Endothelial cell of umbilical vein (primary cell): ENCODE data around the gene ULK4. TPM values are rescaled to one million over a fixed set of nuclear protein-coding genes. Genes with fewer than 3 reads are reported as not detected.

ENCODE experiments used
- BruUV-seq: library from RNA; stranded (reverse); fragments of 400-500 nt; replicated peaks from 2 replicates; lab custom pipeline; 2021; lab: Mats Ljungman, UMichigan
- CTCF ChIA-PET: fragments of 300-600, 350-600 bp; sonication (Branson Sonifier 250); formaldehyde crosslinking; loops from one replicate; lab custom pipeline; 2021; ENCODE audit warnings: antibody characterized with exemption, inconsistent platforms; lab: Charles Lee
- POLR2A ChIA-PET: fragments of 300-600, 350-600 bp; sonication (Branson Sonifier 250); formaldehyde crosslinking; loops from one replicate; lab custom pipeline; 2021; ENCODE audit warnings: antibody characterized with exemption, inconsistent platforms; lab: Charles Lee
- DNase-seq: peaks from one replicate; pipeline ENCODE4 v3.0.0-alpha.2; 2011; ENCODE audit warnings: low read depth, low spot score
- FAIRE-seq: peaks from 2 replicates; lab custom pipeline; 2011; peaks lifted over from hg19 to GRCh38; lab: Jason Lieb, UNC
- H2AFZ ChIP-seq: 2 replicates; pipeline ENCODE4 v1.6.0; 2012; ENCODE audit warnings: low read depth, low read length, control low read depth, inconsistent platforms
- H3K27ac ChIP-seq: 2 replicates; pipeline ENCODE4 v1.5.1; 2011; ENCODE audit warnings: low read depth, mild to moderate bottlenecking, control low read depth, low read length, moderate library complexity; ENCODE audit not compliant: insufficient read depth
- H3K27me3 ChIP-seq, 2 experiments: 2 replicates each; pipeline versions ENCODE4 v1.6.0 to v1.6.1; 2011; ENCODE audit warnings: low read length in 2 of 2, mixed read lengths in 1 of 2; ENCODE audit not compliant: control insufficient read depth in 2 of 2, insufficient read depth in 2 of 2
- H3K36me3 ChIP-seq, 2 experiments: 2 replicates in 1 of 2; 3 replicates in 1 of 2; pipeline ENCODE4 v1.5.1; 2011; ENCODE audit warnings: low read length in 2 of 2, mild to moderate bottlenecking in 1 of 2, moderate library complexity in 1 of 2; ENCODE audit not compliant: control insufficient read depth in 2 of 2, insufficient read depth in 2 of 2; ENCODE audit errors: extremely low read depth in 1 of 2
- H3K4me1 ChIP-seq: 3 replicates; pipeline ENCODE4 v1.5.1; 2011; ENCODE audit warnings: mild to moderate bottlenecking, low read length; ENCODE audit not compliant: control insufficient read depth, insufficient read depth; ENCODE audit errors: extremely low read depth
- H3K4me2 ChIP-seq: 2 replicates; pipeline ENCODE4 v1.6.1; 2011; ENCODE audit warnings: low read length, control low read depth, mixed read lengths; ENCODE audit not compliant: insufficient read depth
- H3K4me3 ChIP-seq, 3 experiments: fragments of 200-600 bp in 1 of 3; sonication (generic), shearing (Covaris generic) in 1 of 3; replicated peaks in 1 of 3; 2 replicates each; pipeline ENCODE4 v1.5.1; 2011 to 2016; ENCODE audit warnings: control low read depth in 3 of 3, low read length in 3 of 3, mild to moderate bottlenecking in 2 of 3, inconsistent platforms in 1 of 3, low read depth in 1 of 3, moderate library complexity in 1 of 3; ENCODE audit not compliant: insufficient read depth in 1 of 3
- H3K79me2 ChIP-seq: 2 replicates; pipeline ENCODE4 v1.6.0; 2012; ENCODE audit warnings: low read length, inconsistent platforms; ENCODE audit not compliant: control insufficient read depth, insufficient read depth
- H3K9ac ChIP-seq: replicated peaks from 2 replicates; pipeline ENCODE3; 2011; ENCODE audit warnings: low read length, control low read depth; ENCODE audit not compliant: insufficient read depth; ENCODE audit errors: extremely low read depth
- H3K9me1 ChIP-seq: replicated peaks from 3 replicates; pipeline ENCODE4 v1.6.0; 2011; ENCODE audit warnings: mild to moderate bottlenecking, low read length; ENCODE audit not compliant: control insufficient read depth, insufficient read depth; ENCODE audit errors: extremely low read depth
- H3K9me3 ChIP-seq: replicated peaks from 2 replicates; pipeline ENCODE4 v1.5.1; 2012; ENCODE audit warnings: low read length, inconsistent platforms; ENCODE audit not compliant: control insufficient read depth, insufficient read depth
- H4K20me1 ChIP-seq: replicated peaks from 2 replicates; pipeline ENCODE3; 2011; ENCODE audit warnings: mild to moderate bottlenecking, low read length; ENCODE audit not compliant: control insufficient read depth, insufficient read depth; ENCODE audit errors: extremely low read depth
- EZH2 ChIP-seq: IDR thresholded peaks from 2 replicates; pipeline ENCODE4 v1.6.1; 2012; ENCODE audit warnings: borderline replicate concordance, low read depth, mild to moderate bottlenecking, moderate library complexity, low read length, inconsistent platforms; ENCODE audit not compliant: severe bottlenecking
- FOS ChIP-seq: IDR thresholded peaks from 2 replicates; pipeline ENCODE4 v1.6.1; 2011; ENCODE audit warnings: mild to moderate bottlenecking, low read length, moderate library complexity, borderline replicate concordance; ENCODE audit not compliant: insufficient read depth
- GATA2 ChIP-seq: IDR thresholded peaks from 2 replicates; pipeline ENCODE4 v1.7.0; 2011; ENCODE audit warnings: low read depth, mild to moderate bottlenecking, moderate library complexity, mixed read lengths, low read length; ENCODE audit not compliant: insufficient read length, insufficient read depth
- JUN ChIP-seq: IDR thresholded peaks from 2 replicates; pipeline ENCODE4 v1.6.1; 2011; ENCODE audit warnings: borderline replicate concordance, low read depth; ENCODE audit not compliant: insufficient read length, insufficient read depth
- MYC ChIP-seq: IDR thresholded peaks from one replicate; pipeline ENCODE4 v1.6.1; 2011; ENCODE audit warnings: mild to moderate bottlenecking, low read depth, low read length
- POLR2A ChIP-seq: IDR thresholded peaks from 2 replicates; pipeline ENCODE4 v1.6.1; 2012; ENCODE audit warnings: low read depth, mild to moderate bottlenecking, control low read depth, low read length
- POLR2AphosphoS5 ChIP-seq: IDR thresholded peaks from 2 replicates; pipeline ENCODE4 v1.6.1; 2012; ENCODE audit warnings: low read depth, mild to moderate bottlenecking, control low read depth, low read length, moderate library complexity; ENCODE audit not compliant: insufficient read depth
- dilution Hi-C: fragments of 300-500 bp; cut with MboI; formaldehyde crosslinking; loops from one replicate; pipeline ENCODE4 v1.15.0; 2019; ENCODE audit warnings: low sequenced_read_pairs; ENCODE audit not compliant: extremely low pct_ligation_motif_present
- intact Hi-C: fragments of 100-400 bp; cut with micrococcal nuclease; formaldehyde crosslinking; loops from one replicate; pipeline ENCODE4 v1.10.0; 2022
- polyA plus RNA-seq, 4 experiments: library from polyadenylated mRNA; depleted of rRNA in 3 of 4; stranded (reverse) in 3 of 4; unstranded in 1 of 4; fragments of >200 nt; gene quantifications; 2 replicates each; pipeline versions ENCODE4 v1.2.1 to v1.2.3, GENCODE V29; 2011 to 2012; ENCODE audit warnings: missing spikeins in 1 of 4
- total RNA-seq: library from RNA; stranded (reverse); gene quantifications from 2 replicates; pipeline ENCODE4 v1.2.3, GENCODE V29; 2021

Gene ULK4
- total and polyA plus RNA-seq, 2 donors (not counting 3 experiments of a cell fraction or from before 2014, with no cell fraction given): 3.3 to 16.0 TPM

DNA sequence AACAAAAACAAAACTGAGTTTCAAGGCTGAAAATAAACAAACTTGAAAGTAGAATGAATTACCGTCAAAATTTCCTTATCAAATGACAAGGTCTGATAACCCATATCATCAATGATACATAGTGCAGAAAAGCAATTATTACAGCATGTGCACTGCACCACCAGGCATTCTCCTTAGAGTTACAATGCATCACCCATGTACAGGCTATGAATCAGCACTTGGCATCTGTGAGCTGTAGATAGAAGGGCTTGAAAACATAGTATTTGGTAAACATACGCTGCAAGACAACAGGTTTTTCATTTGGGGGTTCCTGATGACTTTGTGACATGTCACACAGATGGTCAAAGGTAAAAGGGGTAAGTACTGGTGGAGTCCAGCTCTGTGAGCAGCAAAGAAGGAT, 497.5 kb downstream of the ULK4 start:
- DNase-seq (no peak), FAIRE-seq (no peak)
- no TSS peak for BruUV-seq
- TF ChIP-seq JUN (no peak), GATA2 (no peak), POLR2A (no peak), EZH2 (no peak), POLR2AphosphoS5 (no peak), FOS (no peak), MYC (no peak)
- no peak overlapping the region for H3K27ac ChIP-seq
- no peaks in the 10 kb centered on the region for H3K36me3 ChIP-seq
- no peak overlapping the region for H3K4me3 ChIP-seq
- no peaks in the 10 kb centered on the region for H3K79me2 ChIP-seq
- CTCF ChIA-PET: no interaction called here
- POLR2A ChIA-PET: no interaction called here
- H3K9ac ChIP-seq: no peak overlapping the region
- no peaks in the 10 kb centered on the region for H4K20me1 ChIP-seq
- no peaks in the 10 kb centered on the region for H3K9me3 ChIP-seq
- dilution Hi-C loops: no loop called here
- no peak overlapping the region for H2AFZ ChIP-seq
- no peaks in the 10 kb centered on the region for H3K9me1 ChIP-seq
- H3K4me1 ChIP-seq: no peaks in the 10 kb centered on the region
- intact Hi-C loops: no loop called here
- H3K27me3 ChIP-seq: no peaks in the 10 kb centered on the region
- H3K4me2 ChIP-seq: no peak overlapping the region

DNA sequence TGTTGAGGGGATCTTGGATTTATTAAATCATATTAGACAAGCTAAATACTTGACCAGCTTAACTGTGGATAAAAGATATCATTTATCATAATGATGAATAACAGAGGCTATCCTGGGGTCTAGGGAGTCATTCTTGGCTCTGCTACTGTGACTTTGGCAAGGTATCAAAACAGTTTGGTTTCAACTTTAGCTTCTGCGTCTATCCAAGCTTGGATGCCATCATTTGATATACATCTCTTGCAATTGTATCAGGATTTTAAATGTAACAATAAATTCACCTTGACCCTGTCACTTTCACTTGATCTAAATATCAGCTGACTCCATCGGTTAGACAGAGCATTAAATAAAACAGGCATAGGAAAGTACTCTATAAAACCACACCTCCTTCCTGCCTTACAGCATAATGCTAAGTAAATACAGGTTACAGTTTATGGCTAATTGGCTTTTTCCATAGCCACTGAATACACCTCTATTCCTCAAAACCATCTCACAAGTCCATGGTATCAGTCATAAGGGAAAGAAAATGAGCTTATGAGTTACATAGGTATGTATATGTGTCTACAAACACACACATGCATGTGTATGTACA, 499.7 kb downstream of the ULK4 start:
- DNase-seq (no peak), FAIRE-seq (no peak)
- intact Hi-C loops (no loop called here), dilution Hi-C loops (no loop called here)
- no peaks in the 10 kb centered on the region for H3K27me3 ChIP-seq
- no peak overlapping the region for H2AFZ ChIP-seq
- H3K9ac ChIP-seq: no peak overlapping the region
- H3K4me3 ChIP-seq: no peak overlapping the region
- no peak for TF ChIP-seq MYC
- H3K9me3 ChIP-seq: no peaks in the 10 kb centered on the region
- ChIA-PET CTCF (no interaction called here), POLR2A (no interaction called here)
- H3K79me2 ChIP-seq: no peaks in the 10 kb centered on the region
- H3K4me2 ChIP-seq: no peak overlapping the region
- H3K27ac ChIP-seq: no peak overlapping the region
- no peaks in the 10 kb centered on the region for H3K9me1 ChIP-seq
- no TSS peak for BruUV-seq
- no peaks in the 10 kb centered on the region for H4K20me1 ChIP-seq
- no peaks in the 10 kb centered on the region for H3K36me3 ChIP-seq
- no peaks in the 10 kb centered on the region for H3K4me1 ChIP-seq
